Measurements from ENCODE around the gene ZNF500. TPM values are rescaled to one million over a fixed set of nuclear protein-coding genes. Genes with fewer than 3 reads are reported as not detected.
A peak's percentile ranks its signal among the peaks of the same experiment; 100 is the strongest.

Gene ZNF500
- total RNA-seq, 1 donor from 2014 or later: 7.7 TPM

- no peak for FAIRE-seq
- no peak for DNase-seq (ENCODE audit: low spot score in 2 of 2)
These were observed 9.3 kb upstream of the ZNF500 start for GRCh38 chr16:4776141-4776705.

GRCh38 chr16:4775005-4775404 lies 8.0 kb upstream of the ZNF500 start:
- DNase-seq (ENCODE audit: low spot score in 2 of 2) (peak in 1 of 2 donors; percentile 39), FAIRE-seq (no peak)

GRCh38 chr16:4772351-4772750 lies 5.4 kb upstream of the ZNF500 start:
- FAIRE-seq: no peak
- no peak for DNase-seq (ENCODE audit: low spot score in 2 of 2)

GRCh38 chr16:4771646-4772045 lies 4.7 kb upstream of the ZNF500 start:
- FAIRE-seq: no peak
- no peak for DNase-seq (ENCODE audit: low spot score in 2 of 2)

- FAIRE-seq (no peak), DNase-seq (ENCODE audit: low spot score in 2 of 2) (no peak)
These were observed 2.3 kb upstream of the ZNF500 start for GRCh38 chr16:4769306-4769638.

- peak; percentile 94 for DNase-seq (ENCODE audit: low spot score in 2 of 2)
- FAIRE-seq: no peak
These were observed 1.8 kb upstream of the ZNF500 start for GRCh38 chr16:4768549-4769305.

- no peak for DNase-seq (ENCODE audit: low spot score in 2 of 2)
- FAIRE-seq: no peak
These were observed 1.0 kb upstream of the ZNF500 start for GRCh38 chr16:4767872-4768548.

GRCh38 chr16:4765511-4766474 lies 1.2 kb downstream of the ZNF500 start:
- FAIRE-seq: no peak

GRCh38 chr16:4763791-4764190 lies 3.2 kb downstream of the ZNF500 start:
- FAIRE-seq (no peak), DNase-seq (ENCODE audit: low spot score in 2 of 2) (no peak)

More at GRCh38 chr16:4765511-4766474, 1.2 kb downstream of the ZNF500 start:
- DNase-seq (ENCODE audit: low spot score in 2 of 2): no peak

- DNase-seq (ENCODE audit: low spot score in 2 of 2) (no peak), FAIRE-seq (no peak)
These were observed 4.8 kb downstream of the ZNF500 start for GRCh38 chr16:4762205-4762604.

GRCh38 chr16:4760221-4760910 lies 6.6 kb downstream of the ZNF500 start:
- DNase-seq (ENCODE audit: low spot score in 2 of 2) (no peak), FAIRE-seq (no peak)

GRCh38 chr16:4755687-4756086 lies 11.3 kb downstream of the ZNF500 start:
- DNase-seq (ENCODE audit: low spot score in 2 of 2) (no peak), FAIRE-seq (no peak)

GRCh38 chr16:4754865-4755264 lies 12.1 kb downstream of the ZNF500 start:
- no peak for DNase-seq (ENCODE audit: low spot score in 2 of 2)
- FAIRE-seq: no peak

GRCh38 chr16:4753227-4753626 lies 13.7 kb downstream of the ZNF500 start:
- FAIRE-seq (no peak), DNase-seq (ENCODE audit: low spot score in 2 of 2) (no peak)

- FAIRE-seq (no peak), DNase-seq (ENCODE audit: low spot score in 2 of 2) (no peak)
These were observed 14.4 kb downstream of the ZNF500 start for GRCh38 chr16:4752351-4753100.

GRCh38 chr16:4750896-4751295 lies 16.1 kb downstream of the ZNF500 start:
- no peak for DNase-seq (ENCODE audit: low spot score in 2 of 2)
- FAIRE-seq: no peak

- FAIRE-seq (no peak), DNase-seq (ENCODE audit: low spot score in 2 of 2) (no peak)
These were observed 17.2 kb downstream of the ZNF500 start for GRCh38 chr16:4749700-4750257.

GRCh38 chr16:4748682-4749411 lies 18.1 kb downstream of the ZNF500 start:
- no peak for FAIRE-seq

More at GRCh38 chr16:4748682-4749411, 18.1 kb downstream of the ZNF500 start:
- DNase-seq (ENCODE audit: low spot score in 2 of 2): no peak
